ENCODE measurements around the gene POLA1. TPM values are rescaled to one million over a fixed set of nuclear protein-coding genes. Genes with fewer than 3 reads are reported as not detected.

The POLA1 gene
- polyA plus RNA-seq, 1 experiment: 2.5 TPM

DNA sequence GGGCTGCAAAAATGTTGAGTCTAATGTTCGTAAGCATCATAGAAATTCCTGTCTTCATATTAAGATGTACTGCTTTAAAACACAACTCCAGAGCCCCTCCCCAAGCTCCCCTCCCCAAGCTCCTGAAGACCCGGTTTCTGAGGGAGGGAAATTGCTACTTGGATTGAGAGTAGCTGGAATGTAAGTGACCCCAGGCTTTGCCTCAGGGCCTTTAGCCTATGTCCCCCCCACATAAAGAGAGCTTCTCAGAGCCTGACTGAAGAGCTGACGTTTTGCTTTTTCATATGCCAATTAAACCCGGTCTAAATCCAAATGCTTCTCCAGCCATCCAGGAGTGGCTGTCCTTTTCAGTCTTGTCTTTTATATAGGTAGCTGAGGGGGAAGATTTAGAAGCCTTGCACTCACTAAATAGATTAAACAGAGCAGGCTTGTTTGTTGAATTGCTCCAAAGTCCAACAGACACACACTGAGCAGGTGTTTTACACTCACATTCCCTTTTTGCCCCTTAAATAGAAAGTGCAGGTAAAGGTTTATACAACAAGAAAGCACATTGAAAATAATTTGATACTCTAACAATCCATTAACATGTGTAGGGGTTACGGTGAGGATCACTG, 302.5 kb downstream of the POLA1 start:
- POLR2A ChIA-PET: no interaction called here
- TF ChIP-seq, protein P1, sequence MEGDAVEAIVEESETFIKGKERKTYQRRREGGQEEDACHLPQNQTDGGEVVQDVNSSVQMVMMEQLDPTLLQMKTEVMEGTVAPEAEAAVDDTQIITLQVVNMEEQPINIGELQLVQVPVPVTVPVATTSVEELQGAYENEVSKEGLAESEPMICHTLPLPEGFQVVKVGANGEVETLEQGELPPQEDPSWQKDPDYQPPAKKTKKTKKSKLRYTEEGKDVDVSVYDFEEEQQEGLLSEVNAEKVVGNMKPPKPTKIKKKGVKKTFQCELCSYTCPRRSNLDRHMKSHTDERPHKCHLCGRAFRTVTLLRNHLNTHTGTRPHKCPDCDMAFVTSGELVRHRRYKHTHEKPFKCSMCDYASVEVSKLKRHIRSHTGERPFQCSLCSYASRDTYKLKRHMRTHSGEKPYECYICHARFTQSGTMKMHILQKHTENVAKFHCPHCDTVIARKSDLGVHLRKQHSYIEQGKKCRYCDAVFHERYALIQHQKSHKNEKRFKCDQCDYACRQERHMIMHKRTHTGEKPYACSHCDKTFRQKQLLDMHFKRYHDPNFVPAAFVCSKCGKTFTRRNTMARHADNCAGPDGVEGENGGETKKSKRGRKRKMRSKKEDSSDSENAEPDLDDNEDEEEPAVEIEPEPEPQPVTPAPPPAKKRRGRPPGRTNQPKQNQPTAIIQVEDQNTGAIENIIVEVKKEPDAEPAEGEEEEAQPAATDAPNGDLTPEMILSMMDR (IDR thresholded peaks at IDR 0.05; ENCODE audit: insufficient read depth, low read depth, low read length): no peak
- DNase-seq (ENCODE audit: low read depth): no peak
- no peaks in the 10 kb centered on the region for H3K27me3 ChIP-seq (ENCODE audit: control insufficient read depth, insufficient read depth, low read length)
- CTCF ChIA-PET: no interaction called here
- H3K36me3 ChIP-seq (ENCODE audit: control insufficient read depth, insufficient read depth, low read length): no peaks in the 10 kb centered on the region
- no peak overlapping the region for H3K4me3 ChIP-seq (ENCODE audit: low read depth, low read length)

- H3K27me3 ChIP-seq (ENCODE audit: control insufficient read depth, insufficient read depth, low read length): no peaks in the 10 kb centered on the region; the same call in 1 of the 2 replicates
- POLR2A ChIA-PET: no interaction called here
- no peak for DNase-seq (ENCODE audit: low read depth)
- TF ChIP-seq, protein P1 (IDR thresholded peaks at IDR 0.05; ENCODE audit: insufficient read depth, low read depth, low read length): no peak
- CTCF ChIA-PET: no interaction called here
- H3K4me3 ChIP-seq (ENCODE audit: low read depth, low read length): no peak overlapping the region
- H3K36me3 ChIP-seq (ENCODE audit: control insufficient read depth, insufficient read depth, low read length): no peaks in the 10 kb centered on the region
These were observed 305.8 kb downstream of the POLA1 start for GRCh38 chrX:24999511-24999910.

GRCh38 chrX:25001808-25002660, 308.3 kb downstream of the POLA1 start:
- peaks cover 14% of the 10 kb centered on the region for H3K27me3 ChIP-seq (ENCODE audit: control insufficient read depth, insufficient read depth, low read length)
- ChIA-PET POLR2A (no interaction called here), CTCF (interaction anchor here (1.1 kb wide), 1 partner anchor 14 kb away, joined by 3 read pairs; the partner anchor contains the start of gene ARX)
- H3K4me3 ChIP-seq (ENCODE audit: low read depth, low read length): no peak overlapping the region
- DNase-seq (ENCODE audit: low read depth): no peak
- TF ChIP-seq, protein P1 (IDR thresholded peaks at IDR 0.05; ENCODE audit: insufficient read depth, low read depth, low read length): no peak
- no peaks in the 10 kb centered on the region for H3K36me3 ChIP-seq (ENCODE audit: control insufficient read depth, insufficient read depth, low read length)

GRCh38 chrX:25002661-25003020, 308.9 kb downstream of the POLA1 start:
- H3K4me3 ChIP-seq (ENCODE audit: low read depth, low read length): 0 out of 2 replicates have a peak overlapping the region, but pooled peaks have one; percentile 5
- ChIA-PET CTCF (interaction anchor here (1.1 kb wide), 1 partner anchor 13 kb away, joined by 3 read pairs; the partner anchor contains the start of gene ARX), POLR2A (no interaction called here)
- TF ChIP-seq, protein P1 (IDR thresholded peaks at IDR 0.05; ENCODE audit: insufficient read depth, low read depth, low read length): no peak
- H3K27me3 ChIP-seq (ENCODE audit: control insufficient read depth, insufficient read depth, low read length): peaks cover 18% of the 10 kb centered on the region
- no peaks in the 10 kb centered on the region for H3K36me3 ChIP-seq (ENCODE audit: control insufficient read depth, insufficient read depth, low read length)
- no peak for DNase-seq (ENCODE audit: low read depth)

DNA sequence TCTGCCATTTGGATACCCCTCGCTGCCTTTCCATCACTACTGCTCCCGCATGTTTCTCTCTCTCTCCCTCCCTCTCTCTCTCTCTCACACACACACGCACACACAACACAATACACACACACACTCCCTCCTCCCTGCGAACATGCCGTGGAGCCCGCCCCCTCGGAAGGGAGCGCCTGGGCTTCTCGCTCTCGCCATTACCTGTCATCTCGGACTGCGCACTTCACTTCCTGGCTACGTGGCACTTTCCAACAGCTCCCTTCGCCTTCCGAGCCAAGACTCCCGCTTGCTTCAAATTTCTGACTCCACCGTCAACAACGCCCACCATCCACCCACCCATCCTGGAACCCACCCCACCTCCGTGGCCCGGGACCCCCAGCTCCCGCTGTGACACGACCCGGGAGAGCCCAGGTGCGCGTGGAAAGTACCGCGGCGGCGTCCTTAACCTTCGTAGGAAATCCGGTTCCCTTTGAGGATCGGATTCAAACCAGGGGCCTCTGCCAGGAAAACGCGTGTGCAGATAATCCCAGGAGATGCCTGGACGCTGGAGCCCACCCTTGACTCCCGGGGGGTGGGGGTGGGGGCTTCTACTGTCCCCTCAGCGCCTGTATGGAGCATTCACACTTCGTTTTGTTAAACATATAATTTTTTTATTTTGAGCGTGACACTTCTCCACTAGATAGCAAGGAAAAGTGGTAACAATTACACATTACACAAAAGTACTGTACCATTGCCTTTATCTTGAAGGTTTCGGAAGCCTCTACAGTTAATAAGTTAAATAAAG, 309.5 kb downstream of the POLA1 start:
- no peaks in the 10 kb centered on the region for H3K36me3 ChIP-seq (ENCODE audit: control insufficient read depth, insufficient read depth, low read length)
- ChIA-PET POLR2A (no interaction called here), CTCF (no interaction called here)
- peaks cover 20% of the 10 kb centered on the region for H3K27me3 ChIP-seq (ENCODE audit: control insufficient read depth, insufficient read depth, low read length)
- DNase-seq (ENCODE audit: low read depth): no peak
- H3K4me3 ChIP-seq (ENCODE audit: low read depth, low read length): no peak overlapping the region
- TF ChIP-seq, protein P1 (IDR thresholded peaks at IDR 0.05; ENCODE audit: insufficient read depth, low read depth, low read length): no peak
